Measurements from ENCODE around the gene PERCC1. TPM values are rescaled to one million over a fixed set of nuclear protein-coding genes. Genes with fewer than 3 reads are reported as not detected.
"Not testable (repeated sequence)": the region's sequence is repeated elsewhere in the genome, so short reads cannot be mapped to it uniquely, and the experiment has no call there.

The PERCC1 gene
- total and polyA plus RNA-seq, 7 donors: 0.08 TPM; not detected in 6

DNA sequence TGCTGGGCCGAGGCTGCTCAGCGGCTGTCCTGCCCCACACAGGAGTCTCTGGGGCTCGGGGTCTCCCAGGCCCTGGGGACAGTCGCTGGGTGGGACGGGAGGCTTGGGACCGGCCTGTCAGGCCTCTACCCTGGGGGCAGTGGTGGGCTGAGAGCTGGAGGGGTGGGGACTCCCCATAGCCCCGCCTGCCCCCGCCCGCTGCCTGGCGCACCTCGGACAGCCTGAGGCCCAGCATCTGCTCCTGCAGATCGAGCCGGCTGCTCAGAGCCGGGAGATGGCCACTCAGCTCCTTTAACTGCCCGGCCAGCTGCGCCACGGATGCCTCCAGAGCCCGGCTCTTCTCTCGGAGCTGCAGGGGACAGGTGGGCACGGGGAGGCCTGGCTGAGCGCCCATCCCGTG is 6.7 kb downstream of the PERCC1 start:
- Histone ChIP-seq H3K27me3 (ENCODE audit: insufficient read depth in 3 of 3, low read length in 2 of 3) (no peaks in the 10 kb centered on the region), H3K36me3 (ENCODE audit: insufficient read depth in 1 of 2, low read depth in 1 of 2) (peaks cover 0 to 7% of the 10 kb centered on the region in 2 donors), H3K4me3 (no peak overlapping the region), H3K9me3 (no peaks in the 10 kb centered on the region), H3K4me1 (no peaks in the 10 kb centered on the region), H3K27ac (no peak overlapping the region)
- ATAC-seq (no peak), DNase-seq (no peak)
- intact Hi-C loops (cut with DNase I): no loop called here
- TF ChIP-seq, protein P1, sequence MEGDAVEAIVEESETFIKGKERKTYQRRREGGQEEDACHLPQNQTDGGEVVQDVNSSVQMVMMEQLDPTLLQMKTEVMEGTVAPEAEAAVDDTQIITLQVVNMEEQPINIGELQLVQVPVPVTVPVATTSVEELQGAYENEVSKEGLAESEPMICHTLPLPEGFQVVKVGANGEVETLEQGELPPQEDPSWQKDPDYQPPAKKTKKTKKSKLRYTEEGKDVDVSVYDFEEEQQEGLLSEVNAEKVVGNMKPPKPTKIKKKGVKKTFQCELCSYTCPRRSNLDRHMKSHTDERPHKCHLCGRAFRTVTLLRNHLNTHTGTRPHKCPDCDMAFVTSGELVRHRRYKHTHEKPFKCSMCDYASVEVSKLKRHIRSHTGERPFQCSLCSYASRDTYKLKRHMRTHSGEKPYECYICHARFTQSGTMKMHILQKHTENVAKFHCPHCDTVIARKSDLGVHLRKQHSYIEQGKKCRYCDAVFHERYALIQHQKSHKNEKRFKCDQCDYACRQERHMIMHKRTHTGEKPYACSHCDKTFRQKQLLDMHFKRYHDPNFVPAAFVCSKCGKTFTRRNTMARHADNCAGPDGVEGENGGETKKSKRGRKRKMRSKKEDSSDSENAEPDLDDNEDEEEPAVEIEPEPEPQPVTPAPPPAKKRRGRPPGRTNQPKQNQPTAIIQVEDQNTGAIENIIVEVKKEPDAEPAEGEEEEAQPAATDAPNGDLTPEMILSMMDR (IDR thresholded peaks at IDR 0.05): no peak
- WGBS, 3 donors: 66 to 74% (median 72%) methylated on average over 16 to 22 of the region's 22 CpGs

DNA sequence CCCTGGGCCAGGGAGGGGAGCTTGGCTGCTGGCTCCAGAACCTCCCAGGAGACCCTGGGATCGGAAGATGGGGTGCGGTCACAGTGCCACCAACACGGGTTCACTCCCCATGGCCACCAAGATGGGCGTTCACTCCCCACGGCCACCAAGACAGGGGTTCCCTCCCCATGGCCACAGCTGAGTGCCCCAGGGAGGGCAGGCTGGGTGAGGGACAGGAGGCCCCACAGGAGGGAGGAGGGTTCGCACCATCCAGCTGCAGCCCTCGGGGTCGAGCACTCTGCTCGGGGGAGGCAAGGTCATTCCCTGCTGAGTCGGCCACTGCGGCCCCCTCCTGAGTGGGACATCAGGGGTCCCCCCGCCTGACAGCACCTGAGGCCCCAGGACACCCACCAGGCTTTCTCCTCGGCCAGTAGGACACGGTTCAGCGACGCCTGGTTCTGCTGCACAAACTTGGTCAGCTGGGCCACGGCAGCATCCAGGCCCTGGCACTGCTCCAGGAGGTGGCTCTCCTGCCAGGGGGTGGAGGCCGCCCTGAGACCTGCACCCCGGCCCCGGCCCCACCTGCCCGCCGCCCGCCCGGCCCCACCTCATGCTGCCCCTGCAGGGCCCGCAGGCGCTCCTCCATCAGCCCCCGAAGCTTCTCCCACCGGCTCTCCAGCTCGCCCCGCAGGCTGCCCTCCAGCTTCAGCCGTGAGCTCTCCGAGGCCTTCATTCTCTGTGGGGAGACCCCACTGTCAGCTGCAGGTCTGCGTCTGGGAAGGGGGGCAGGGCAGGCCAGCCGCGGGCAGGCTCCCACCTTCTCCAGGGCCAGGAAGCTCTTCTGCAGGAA is 7.6 kb downstream of the PERCC1 start:
- 72 to 80% (median 78%) methylated on average over 23 to 35 of the region's 35 CpGs for WGBS, 3 donors
- no peak overlapping the region for H3K4me3 ChIP-seq
- intact Hi-C loops (cut with DNase I): no loop called here
- TF ChIP-seq, protein P1 (IDR thresholded peaks at IDR 0.05): no peak
- H3K27ac ChIP-seq: no peak overlapping the region
- H3K36me3 ChIP-seq (ENCODE audit: insufficient read depth in 1 of 2, low read depth in 1 of 2): peaks cover 0 to 7% of the 10 kb centered on the region in 2 donors
- H3K9me3 ChIP-seq: no peaks in the 10 kb centered on the region
- ATAC-seq (no peak), DNase-seq (no peak)
- H3K27me3 ChIP-seq (ENCODE audit: insufficient read depth in 3 of 3, low read length in 2 of 3): no peaks in the 10 kb centered on the region
- H3K4me1 ChIP-seq: no peaks in the 10 kb centered on the region

DNA sequence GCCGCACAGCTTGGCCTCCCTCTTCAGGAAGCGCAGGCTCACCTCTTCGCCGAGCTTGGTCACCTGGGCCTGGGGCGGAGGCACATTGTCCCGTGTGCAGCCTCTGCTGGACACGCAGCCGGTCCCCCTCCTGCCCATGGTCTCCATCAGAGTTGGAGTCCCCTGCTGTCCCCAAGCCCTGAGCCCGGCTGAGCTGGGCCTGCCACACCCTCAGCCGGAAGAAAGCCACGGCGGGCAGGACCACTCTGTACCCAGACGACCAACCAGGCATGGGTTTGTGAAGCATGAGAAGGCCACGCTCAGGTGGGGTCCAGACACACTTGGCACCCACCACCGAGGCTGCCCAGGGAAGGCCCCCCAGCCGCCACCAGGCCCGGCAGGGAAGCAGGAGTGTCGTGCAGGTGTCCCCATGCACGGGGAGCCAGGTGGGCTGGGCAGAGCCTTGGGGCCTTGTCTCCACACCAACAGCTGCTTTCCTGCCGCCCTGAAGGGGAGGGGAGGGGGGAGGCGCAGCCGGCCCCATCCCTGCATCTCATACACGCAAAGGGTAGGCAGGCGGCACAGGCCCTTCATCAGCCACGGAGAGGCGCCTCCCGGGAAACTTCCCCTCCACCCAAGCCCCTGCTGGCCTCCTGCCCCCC is 8.3 kb downstream of the PERCC1 start:
- H3K9me3 ChIP-seq: no peaks in the 10 kb centered on the region
- H3K27me3 ChIP-seq (ENCODE audit: insufficient read depth in 3 of 3, low read length in 2 of 3): no peaks in the 10 kb centered on the region
- no peaks in the 10 kb centered on the region for H3K4me1 ChIP-seq
- H3K27ac ChIP-seq: no peak overlapping the region
- H3K36me3 ChIP-seq (ENCODE audit: insufficient read depth in 1 of 2, low read depth in 1 of 2): peaks cover 0 to 7% of the 10 kb centered on the region in 2 donors
- no peak overlapping the region for H3K4me3 ChIP-seq
- intact Hi-C loops (cut with DNase I): no loop called here
- WGBS, 3 donors: 80 to 83% (median 83%) methylated on average over 24 to 27 of the region's 27 CpGs
- TF ChIP-seq, protein P1 (IDR thresholded peaks at IDR 0.05): no peak
- ATAC-seq (no peak), DNase-seq (no peak)

DNA sequence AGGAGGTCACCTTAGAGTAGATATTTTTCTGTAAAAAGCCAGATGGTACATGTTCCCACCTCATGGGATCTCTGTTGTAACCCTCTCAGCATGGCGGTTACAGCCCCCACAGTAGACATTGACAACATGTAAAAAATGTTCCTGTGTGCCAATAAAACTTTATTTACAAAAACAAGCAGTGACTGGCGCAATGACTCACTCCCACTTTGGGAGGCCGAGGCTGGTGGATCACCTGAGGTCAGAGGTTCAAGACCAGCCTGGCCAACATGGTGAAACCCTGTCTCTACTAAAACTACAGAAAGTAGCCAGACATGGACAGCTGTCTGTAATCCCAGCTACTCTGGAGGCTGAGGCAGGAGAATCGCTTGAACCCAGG is 8.8 kb downstream of the PERCC1 start:
- ATAC-seq; DNase-seq; H3K4me1 ChIP-seq; intact Hi-C loops (cut with DNase I); H3K27ac ChIP-seq; H3K27me3 ChIP-seq (ENCODE audit: insufficient read depth in 3 of 3, low read length in 2 of 3); H3K36me3 ChIP-seq (ENCODE audit: insufficient read depth in 1 of 2, low read depth in 1 of 2); H3K9me3 ChIP-seq; H3K4me3 ChIP-seq: not testable (repeated sequence)
- 92 to 95% (median 94%) methylated on average over 4 of the region's 4 CpGs for WGBS, 3 donors

DNA sequence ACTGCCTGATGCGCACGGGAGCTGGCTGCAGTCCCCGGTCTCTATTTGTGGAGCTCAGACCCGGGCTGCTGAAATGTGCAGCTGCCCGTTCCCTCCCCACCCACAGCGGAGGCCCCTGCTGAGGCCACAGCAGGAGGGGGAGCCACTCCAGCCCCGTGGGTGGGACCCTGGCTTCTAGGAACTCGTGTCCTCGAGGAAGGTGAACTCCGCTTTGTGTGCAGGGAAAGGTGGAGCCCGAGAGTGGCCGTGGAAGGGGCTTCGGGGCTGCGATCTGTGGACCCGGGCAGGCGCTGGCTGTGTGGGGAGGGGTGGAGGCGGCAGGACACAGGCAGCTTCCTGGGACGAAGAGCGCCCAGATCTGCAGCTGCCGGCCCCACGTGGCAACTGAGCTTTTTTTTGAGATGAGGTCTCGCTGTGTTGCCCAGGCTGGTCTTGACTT is 10.5 kb downstream of the PERCC1 start:
- WGBS, 3 donors: 53 to 59% (median 58%) methylated on average over 22 of the region's 22 CpGs

More for the DNA sequence above, 10.5 kb downstream of the PERCC1 start:
- Histone ChIP-seq H3K27me3 (ENCODE audit: insufficient read depth in 3 of 3, low read length in 2 of 3) (no peaks in the 10 kb centered on the region), H3K27ac (no peak overlapping the region), H3K4me3 (no peak overlapping the region), H3K9me3 (no peaks in the 10 kb centered on the region), H3K36me3 (ENCODE audit: insufficient read depth in 1 of 2, low read depth in 1 of 2) (peaks cover 0 to 13% of the 10 kb centered on the region in 2 donors), H3K4me1 (no peaks in the 10 kb centered on the region)
- intact Hi-C loops (cut with DNase I): no loop called here
- TF ChIP-seq, protein P1 (IDR thresholded peaks at IDR 0.05): no peak
- DNase-seq (no peak), ATAC-seq (no peak)

Measured in psoas muscle (tissue), 8 donors.